T-helper 1 cell treated with Interleukin-12 subunit alpha and Interleukin-12 subunit beta and Interleukin-4 antibody, amounts not matched to agents 30 ng/mL and 1 ng/mL, for 36 hours (primary cell): Measurements from ENCODE around the gene CEP112. TPM values are rescaled to one million over a fixed set of nuclear protein-coding genes. Genes with fewer than 3 reads are reported as not detected.

ENCODE experiments used
- intact Hi-C: fragments of 100-400 bp; cut with micrococcal nuclease; formaldehyde crosslinking; loops from one replicate; pipeline ENCODE4 v1.15.1; 2024
- total RNA-seq: library from RNA; stranded (reverse); gene quantifications from 2 replicates; pipeline ENCODE4 v1.2.3, GENCODE V29; 2022

Gene CEP112
- total RNA-seq, 1 donor from 2014 or later = 3.0 TPM

- intact Hi-C loops = no loop called here
Observed at GRCh38 chr17:66085221-66085620, 106.7 kb downstream of the CEP112 start.

GRCh38 chr17:66080670-66081069 lies 111.3 kb downstream of the CEP112 start:
- intact Hi-C loops = loop anchor here (2.0 kb wide), 1 partner anchor 70 kb away; no protein-coding TSS in a partner anchor

- intact Hi-C loops = no loop called here
Observed at GRCh38 chr17:66076546-66077190, 115.3 kb downstream of the CEP112 start.

- intact Hi-C loops = no loop called here
Observed at GRCh38 chr17:66073384-66073783, 118.5 kb downstream of the CEP112 start.

GRCh38 chr17:66063686-66064085 lies 128.2 kb downstream of the CEP112 start:
- intact Hi-C loops = no loop called here

- intact Hi-C loops = no loop called here
Observed at GRCh38 chr17:66056148-66056547, 135.8 kb downstream of the CEP112 start.

- intact Hi-C loops = no loop called here
Observed at GRCh38 chr17:66054242-66054641, 137.7 kb downstream of the CEP112 start.

GRCh38 chr17:66044083-66044482 lies 147.8 kb downstream of the CEP112 start:
- intact Hi-C loops = no loop called here

- intact Hi-C loops = no loop called here
Observed at GRCh38 chr17:66043419-66043818, 148.5 kb downstream of the CEP112 start.

GRCh38 chr17:66040402-66040801 lies 151.5 kb downstream of the CEP112 start:
- intact Hi-C loops = no loop called here

GRCh38 chr17:66038125-66038524 lies 153.8 kb downstream of the CEP112 start:
- intact Hi-C loops = no loop called here

GRCh38 chr17:66037221-66037620 lies 154.7 kb downstream of the CEP112 start:
- intact Hi-C loops = no loop called here

- intact Hi-C loops = no loop called here
Observed at GRCh38 chr17:66032082-66032712, 159.7 kb downstream of the CEP112 start.

- intact Hi-C loops = no loop called here
Observed at GRCh38 chr17:66025551-66025950, 166.4 kb downstream of the CEP112 start.

GRCh38 chr17:66021757-66022156 lies 170.2 kb downstream of the CEP112 start:
- intact Hi-C loops = no loop called here

GRCh38 chr17:66018786-66019185 lies 173.1 kb downstream of the CEP112 start:
- intact Hi-C loops = no loop called here

- intact Hi-C loops = no loop called here
Observed at GRCh38 chr17:66016231-66016630, 175.7 kb downstream of the CEP112 start.

- intact Hi-C loops = no loop called here
Observed at GRCh38 chr17:66008680-66009079, 183.3 kb downstream of the CEP112 start.

- intact Hi-C loops = no loop called here
Observed at GRCh38 chr17:66006654-66007053, 185.3 kb downstream of the CEP112 start.

- intact Hi-C loops = no loop called here
Observed at GRCh38 chr17:66002812-66003211, 189.1 kb downstream of the CEP112 start.

GRCh38 chr17:66002063-66002585 lies 189.8 kb downstream of the CEP112 start:
- intact Hi-C loops = no loop called here

GRCh38 chr17:66000216-66000615 lies 191.7 kb downstream of the CEP112 start:
- intact Hi-C loops = no loop called here

- intact Hi-C loops = no loop called here
Observed at GRCh38 chr17:65998675-65999074, 193.3 kb downstream of the CEP112 start.
